Transverse colon (tissue), 3 donors: ENCODE data around the gene MB21D2.

ENCODE experiments used
- CTCF ChIP-seq, 5 experiments: fragments of 200-600 bp in 3 of 5; fragments of 450-650 bp in 2 of 5; sonication (generic) in 3 of 5; IDR thresholded peaks; 1 replicate in 2 of 5; 2 replicates in 3 of 5; pipeline ENCODE4 v1.5.1; 2016 to 2017; ENCODE audit warnings: antibody characterized with exemption in 5 of 5, inconsistent platforms in 3 of 5, mild to moderate bottlenecking in 2 of 5, moderate library complexity in 1 of 5
- POLR2A ChIP-seq: fragments of 450-650 bp; IDR thresholded peaks from one replicate; pipeline ENCODE4 v1.6.1; 2016; ENCODE audit warnings: antibody characterized with exemption, mild to moderate bottlenecking, moderate library complexity

- TF ChIP-seq CTCF (IDR thresholded peaks at IDR 0.05) (no peak), POLR2A (no peak)
Measured at GRCh38 chr3:192914848-192915247, 2.8 kb downstream of the MB21D2 start.
